DND-41 (cell line): Measurements from ENCODE around the gene RABGAP1L.

Source experiments
- ATAC-seq: fragments of 200-7000 bp; cut with Tn5 transposase; 3 replicates; pipeline ENCODE4 v1.9.1; 2021; ENCODE audit warnings: low read depth; ENCODE audit not compliant: insufficient read depth
- DNase-seq: peaks from one replicate; pipeline ENCODE4 v3.0.0-alpha.2; 2020
- H2AFZ ChIP-seq: 2 replicates; pipeline ENCODE4 v1.6.0; 2012; ENCODE audit warnings: low read depth, low read length
- H3K27ac ChIP-seq: 2 replicates; pipeline ENCODE4 v1.5.1; 2012; ENCODE audit warnings: low read length, inconsistent platforms
- H3K27me3 ChIP-seq: fragments of 200-600 bp; sonication (generic); 2 replicates; pipeline ENCODE4 v1.6.0; 2012; ENCODE audit warnings: low read length, mild to moderate bottlenecking, inconsistent platforms; ENCODE audit not compliant: insufficient read depth, poor library complexity
- H3K36me3 ChIP-seq: 2 replicates; pipeline ENCODE4 v1.5.1; 2012; ENCODE audit warnings: low read length, inconsistent platforms; ENCODE audit not compliant: insufficient read depth
- H3K4me1 ChIP-seq: 2 replicates; pipeline ENCODE4 v1.5.1; 2012; ENCODE audit warnings: mild to moderate bottlenecking, low read length; ENCODE audit not compliant: insufficient read depth
- H3K4me2 ChIP-seq: 2 replicates; pipeline ENCODE4 v1.6.0; 2012; ENCODE audit warnings: mild to moderate bottlenecking, moderate library complexity, low read length, inconsistent platforms; ENCODE audit not compliant: insufficient read depth
- H3K4me3 ChIP-seq, 2 experiments: fragments of 200-600 bp in 1 of 2; shearing (Covaris generic) in 1 of 2; 2 replicates each; pipeline ENCODE4 v1.5.1; 2012 to 2016; ENCODE audit warnings: inconsistent platforms in 2 of 2, low read length in 2 of 2, mild to moderate bottlenecking in 2 of 2, low read depth in 1 of 2, moderate library complexity in 1 of 2
- H3K79me2 ChIP-seq: 2 replicates; pipeline ENCODE4 v1.6.0; 2012; ENCODE audit warnings: low read length, inconsistent platforms; ENCODE audit not compliant: insufficient read depth
- H3K9ac ChIP-seq: 2 replicates; pipeline ENCODE4 v1.6.0; 2012; ENCODE audit warnings: low read depth, mild to moderate bottlenecking, inconsistent platforms, low read length, moderate library complexity
- H3K9me3 ChIP-seq: 2 replicates; pipeline ENCODE4 v1.5.1; 2012; ENCODE audit warnings: low read length, moderate library complexity, mild to moderate bottlenecking, inconsistent platforms; ENCODE audit not compliant: insufficient read depth, severe bottlenecking
- H4K20me1 ChIP-seq: 2 replicates; pipeline ENCODE4 v1.6.0; 2012; ENCODE audit warnings: low read length; ENCODE audit not compliant: insufficient read depth
- CTCF ChIP-seq: IDR thresholded peaks from 2 replicates; pipeline ENCODE4 v1.5.1; 2012; ENCODE audit warnings: borderline replicate concordance, low read length, moderate library complexity, mild to moderate bottlenecking; ENCODE audit not compliant: poor library complexity, severe bottlenecking; ENCODE audit errors: extremely low read depth
- EZH2 ChIP-seq: IDR thresholded peaks from 3 replicates; pipeline ENCODE4 v1.6.1; 2012; ENCODE audit warnings: borderline replicate concordance, low read depth, mild to moderate bottlenecking, moderate library complexity, low read length, inconsistent platforms; ENCODE audit not compliant: severe bottlenecking

The RABGAP1L gene

GRCh38 chr1:174221681-174222080, 62.4 kb downstream of the RABGAP1L start:
- no peak overlapping the region for H3K27ac ChIP-seq
- H4K20me1 ChIP-seq: no peaks in the 10 kb centered on the region
- no peak for TF ChIP-seq CTCF
- TF ChIP-seq EZH2: no peak
- peaks cover 3% of the 10 kb centered on the region for H3K9me3 ChIP-seq
- H3K27me3 ChIP-seq: no peaks in the 10 kb centered on the region
- H3K4me3 ChIP-seq: no peak overlapping the region
- DNase-seq: no peak
- no peaks in the 10 kb centered on the region for H3K4me1 ChIP-seq
- H3K9ac ChIP-seq: no peak overlapping the region
- H3K4me2 ChIP-seq: no peak overlapping the region
- H2AFZ ChIP-seq: no peak overlapping the region
- no peaks in the 10 kb centered on the region for H3K79me2 ChIP-seq
- ATAC-seq: no peak
- H3K36me3 ChIP-seq: peaks cover 18% of the 10 kb centered on the region

GRCh38 chr1:174222166-174222949, 63.0 kb downstream of the RABGAP1L start:
- H3K9me3 ChIP-seq: peaks cover 3% of the 10 kb centered on the region
- no peak for DNase-seq
- no peak overlapping the region for H3K9ac ChIP-seq
- no peaks in the 10 kb centered on the region for H3K4me1 ChIP-seq
- H3K27ac ChIP-seq: no peak overlapping the region
- no peak overlapping the region for H3K4me2 ChIP-seq
- H3K27me3 ChIP-seq: no peaks in the 10 kb centered on the region
- ATAC-seq: no peak
- TF ChIP-seq CTCF: no peak
- TF ChIP-seq EZH2: no peak
- no peak overlapping the region for H3K4me3 ChIP-seq
- H2AFZ ChIP-seq: no peak overlapping the region
- no peaks in the 10 kb centered on the region for H3K79me2 ChIP-seq
- no peaks in the 10 kb centered on the region for H4K20me1 ChIP-seq
- H3K36me3 ChIP-seq: peaks cover 18% of the 10 kb centered on the region

DNA sequence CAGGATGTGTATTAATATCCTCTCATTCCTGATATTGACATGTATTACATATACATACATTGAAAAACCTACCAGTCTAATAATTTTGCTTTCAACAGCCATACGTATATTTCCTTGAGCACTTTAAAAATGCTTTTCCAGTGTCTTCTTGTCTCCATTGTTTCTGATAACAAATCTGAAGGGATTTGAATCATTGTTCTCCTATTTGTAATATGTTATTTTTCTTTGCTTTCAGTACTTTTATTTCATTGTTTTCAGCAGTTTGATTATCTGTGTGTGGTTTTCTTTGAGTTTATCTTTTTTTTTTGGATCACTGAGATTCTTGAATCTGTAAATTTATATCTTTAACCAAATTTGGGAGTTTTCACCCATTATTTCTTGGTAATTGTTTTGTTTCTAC, 65.3 kb downstream of the RABGAP1L start:
- Histone ChIP-seq H3K4me2 (no peak overlapping the region), H3K4me3 (no peak overlapping the region), H3K36me3 (peaks cover 18% of the 10 kb centered on the region), H2AFZ (no peak overlapping the region), H3K27ac (no peak overlapping the region), H4K20me1 (no peaks in the 10 kb centered on the region), H3K9ac (no peak overlapping the region), H3K79me2 (no peaks in the 10 kb centered on the region), H3K9me3 (peaks cover 3% of the 10 kb centered on the region), H3K4me1 (no peaks in the 10 kb centered on the region), H3K27me3 (no peaks in the 10 kb centered on the region)
- DNase-seq (no peak), ATAC-seq (no peak)
- TF ChIP-seq EZH2 (no peak), CTCF (no peak)
